Activated T-helper 1 cell treated with anti-CD3 and anti-CD28 coated beads, Interleukin-12 subunit alpha, Interleukin-12 subunit beta, Interleukin-2, Interleukin-4 antibody, amounts not matched to agents 30 ng/mL and 10 ng/mL and 1 ng/mL, durations not matched to agents 14 hours and 24 hours and 36 hours (primary cell): Measurements from ENCODE around the gene METTL25. TPM values are rescaled to one million over a fixed set of nuclear protein-coding genes. Genes with fewer than 3 reads are reported as not detected.

Experiments used
- DNase-seq: peaks from one replicate; pipeline ENCODE4 v3.0.0; 2021; ENCODE audit warnings: low spot score
- H3K27ac Mint-ChIP-seq: one replicate; pipeline ENCODE4 v1.8.0; 2021; ENCODE audit warnings: mild to moderate bottlenecking, mixed read lengths
- H3K27me3 Mint-ChIP-seq: one replicate; pipeline ENCODE4 v1.8.0; 2022; ENCODE audit warnings: mild to moderate bottlenecking, moderate library complexity, mixed read lengths; ENCODE audit not compliant: insufficient read depth
- H3K36me3 Mint-ChIP-seq: one replicate; pipeline ENCODE4 v1.8.0; 2021; ENCODE audit warnings: low read depth, mixed read lengths
- H3K4me1 Mint-ChIP-seq: one replicate; pipeline ENCODE4 v1.8.0; 2021; ENCODE audit warnings: low read depth, mixed read lengths
- H3K4me3 Mint-ChIP-seq: one replicate; pipeline ENCODE4 v1.8.0; 2021; ENCODE audit warnings: mild to moderate bottlenecking, moderate library complexity, mixed read lengths
- H3K9me3 Mint-ChIP-seq: one replicate; pipeline ENCODE4 v1.8.0; 2021; ENCODE audit warnings: mixed read lengths
- intact Hi-C: fragments of 100-400 bp; cut with micrococcal nuclease; formaldehyde crosslinking; loops from one replicate; pipeline ENCODE4 v1.15.1; 2024
- total RNA-seq: library from RNA; stranded (reverse); gene quantifications from 2 replicates; pipeline ENCODE4 v1.2.3, GENCODE V29; 2022

METTL25 gene
- total RNA-seq, 1 donor from 2014 or later: 8.4 TPM

DNA sequence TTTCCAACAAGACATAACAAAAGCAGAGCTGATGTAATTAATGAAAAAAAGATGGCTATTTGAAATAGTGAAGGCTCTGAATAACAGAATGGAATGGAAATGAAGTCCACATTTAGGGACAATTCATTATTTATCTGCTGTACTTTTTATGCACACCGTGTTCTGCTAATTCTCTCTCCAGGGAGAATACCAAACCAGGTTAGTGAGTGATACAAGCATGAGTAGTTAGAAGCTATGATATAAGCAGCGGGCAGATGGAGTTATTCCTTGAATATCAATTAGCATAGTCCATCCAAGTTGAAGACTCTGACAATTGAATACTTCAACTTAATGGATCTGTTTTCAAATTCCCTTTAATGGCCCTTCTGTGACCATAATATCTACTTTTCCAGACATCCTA, 166.3 kb downstream of the METTL25 start:
- Mint-ChIP-seq H3K27ac (no peak overlapping the region), H3K27me3 (peaks cover 5% of the 10 kb centered on the region), H3K4me3 (no peak overlapping the region), H3K9me3 (no peaks in the 10 kb centered on the region), H3K36me3 (no peaks in the 10 kb centered on the region), H3K4me1 (no peaks in the 10 kb centered on the region)
- DNase-seq: no peak
- intact Hi-C loops: no loop called here

GRCh38 chr12:82525616-82526015, 167.3 kb downstream of the METTL25 start:
- Mint-ChIP-seq H3K36me3 (no peaks in the 10 kb centered on the region), H3K9me3 (no peaks in the 10 kb centered on the region), H3K27ac (no peak overlapping the region), H3K4me3 (no peak overlapping the region), H3K4me1 (no peaks in the 10 kb centered on the region), H3K27me3 (peaks cover 5% of the 10 kb centered on the region)
- intact Hi-C loops: loop anchor here (2.0 kb wide), 1 partner anchor 1297 kb away; no protein-coding TSS in a partner anchor
- DNase-seq: no peak

GRCh38 chr12:82527165-82527780, 168.9 kb downstream of the METTL25 start:
- Mint-ChIP-seq H3K36me3 (no peaks in the 10 kb centered on the region), H3K27me3 (peaks cover 5% of the 10 kb centered on the region), H3K4me1 (no peaks in the 10 kb centered on the region), H3K9me3 (no peaks in the 10 kb centered on the region), H3K4me3 (no peak overlapping the region), H3K27ac (no peak overlapping the region)
- intact Hi-C loops: loop anchor here (2.0 kb wide), 1 partner anchor 1296 kb away; no protein-coding TSS in a partner anchor
- DNase-seq: no peak

Other genes with a start within 250 kb of the METTL25 start
- gene CCDC59, start 142 bp upstream of the METTL25 start, total RNA-seq: 84.7 and 101 TPM in 2 replicates